A549 (cell line): ENCODE results near the gene LNX2. TPM values are rescaled to one million over a fixed set of nuclear protein-coding genes. Genes with fewer than 3 reads are reported as not detected.

ENCODE experiments used
- ATAC-seq, 2 experiments: fragments of 200-7000 bp in 1 of 2; fragments of >200 bp in 1 of 2; cut with Nextera tagmentation in 1 of 2; cut with Tn5 transposase in 1 of 2; 3 replicates each; pipeline versions ENCODE4 v1.8.0 to v1.9.1; 2018 to 2020; ENCODE audit warnings: mild to moderate bottlenecking in 1 of 2, moderate library complexity in 1 of 2
- CTCF ChIA-PET: fragments of 300-600 bp; sonication (Branson Sonifier 250); formaldehyde crosslinking; extraction: SDS; loops from one replicate; lab custom pipeline; 2021; ENCODE audit warnings: antibody characterized with exemption, inconsistent platforms; lab: Yijun Ruan, JAX
- POLR2A ChIA-PET: fragments of 350-600 bp; formaldehyde crosslinking; extraction: SDS; loops from one replicate; lab custom pipeline; 2021; ENCODE audit warnings: antibody characterized with exemption, inconsistent platforms; lab: Yijun Ruan, JAX
- DNase-seq, 2 experiments: peaks; one replicate each; pipeline versions ENCODE4 v3.0.0 to v3.0.0-alpha.2; 2011 to 2016; ENCODE audit warnings: low read depth in 1 of 2, low spot score in 1 of 2
- FAIRE-seq: peaks from 2 replicates; lab custom pipeline; 2011; peaks lifted over from hg19 to GRCh38; lab: Jason Lieb, UNC
- H3K27ac ChIP-seq, 2 experiments: fragments of >200 bp; sonication (Bioruptor Twin); formaldehyde crosslinking; 3 replicates each; pipeline ENCODE4 v1.5.1; 2016 to 2017
- H3K4me1 ChIP-seq: fragments of >200 bp; sonication (Bioruptor Twin); formaldehyde crosslinking; 3 replicates; pipeline ENCODE4 v1.6.1; 2016
- H3K4me2 ChIP-seq: fragments of >200 bp; sonication (Bioruptor Twin); formaldehyde crosslinking; 3 replicates; pipeline ENCODE4 v1.6.1; 2016
- H3K4me3 ChIP-seq: fragments of >200 bp; sonication (Bioruptor Twin); formaldehyde crosslinking; 3 replicates; pipeline ENCODE4 v1.5.1; 2016
- H3K9me3 ChIP-seq: fragments of >200 bp; sonication (Bioruptor Twin); formaldehyde crosslinking; 3 replicates; pipeline ENCODE4 v1.6.1; 2016
- CBX8 ChIP-seq: fragments of 200-600 bp; sonication (generic); IDR thresholded peaks from 2 replicates; pipeline ENCODE4 v1.6.1; 2016
- CEBPB ChIP-seq, 2 experiments: fragments of >200 bp in 1 of 2; sonication (Bioruptor Twin) in 1 of 2; formaldehyde crosslinking in 1 of 2; IDR thresholded peaks; 2 replicates each; pipeline ENCODE4 v1.6.1; 2012 to 2016
- CHD4 ChIP-seq: fragments of 200-600 bp; sonication (generic); IDR thresholded peaks from 2 replicates; pipeline ENCODE4 v1.6.1; 2016; ENCODE audit warnings: antibody characterized with exemption, mild to moderate bottlenecking, borderline replicate concordance
- E2F6 ChIP-seq: IDR thresholded peaks from 2 replicates; pipeline ENCODE4 v1.6.1; 2012; ENCODE audit warnings: low read depth, borderline replicate concordance
- EHMT2 ChIP-seq: fragments of 200-600 bp; sonication (generic); IDR thresholded peaks from 2 replicates; pipeline ENCODE4 v1.6.1; 2016; ENCODE audit warnings: antibody characterized with exemption, low read depth, mild to moderate bottlenecking, moderate library complexity
- EP300 ChIP-seq, 2 experiments: fragments of >200 bp; sonication (Bioruptor Twin); formaldehyde crosslinking; IDR thresholded peaks; 2 replicates in 1 of 2; 3 replicates in 1 of 2; pipeline ENCODE4 v1.6.1; 2016 to 2017
- ESRRA ChIP-seq: fragments of 150-350 bp; IDR thresholded peaks from 2 replicates; pipeline ENCODE4 v1.6.1; 2014; ENCODE audit warnings: mild to moderate bottlenecking, low read length, borderline replicate concordance
- FOXS1 ChIP-seq: fragments of 250-450 bp; sonication (Bioruptor Pico); IDR thresholded peaks from 2 replicates; pipeline ENCODE4 v1.5.0; 2020; ENCODE audit warnings: mild to moderate bottlenecking, moderate library complexity
- GATA3 ChIP-seq: IDR thresholded peaks from 2 replicates; pipeline ENCODE4 v1.6.1; 2012; ENCODE audit warnings: borderline replicate concordance
- HOXB13 ChIP-seq: fragments of 250-450 bp; sonication (Bioruptor Pico); IDR thresholded peaks from 2 replicates; pipeline ENCODE4 v1.5.0; 2020; ENCODE audit warnings: low read depth, mild to moderate bottlenecking, moderate library complexity
- HOXB5 ChIP-seq: fragments of 250-450 bp; sonication (Bioruptor Pico); IDR thresholded peaks from 2 replicates; pipeline ENCODE4 v1.5.0; 2020; ENCODE audit warnings: mild to moderate bottlenecking, moderate library complexity
- JUN ChIP-seq, 2 experiments: fragments of >200 bp; sonication (Bioruptor Twin); formaldehyde crosslinking; IDR thresholded peaks; 2 replicates in 1 of 2; 3 replicates in 1 of 2; pipeline ENCODE4 v1.6.1; 2016 to 2017
- JUNB ChIP-seq: fragments of >200 bp; sonication (Bioruptor Twin); formaldehyde crosslinking; IDR thresholded peaks from 2 replicates; pipeline ENCODE4 v1.6.1; 2016
- MAFK ChIP-seq: fragments of 450-650 bp; IDR thresholded peaks from 2 replicates; pipeline ENCODE4 v1.6.1; 2014; ENCODE audit not compliant: partially characterized antibody
- MAZ ChIP-seq: fragments of 150-350 bp; IDR thresholded peaks from 2 replicates; pipeline ENCODE4 v1.6.1; 2014; ENCODE audit warnings: antibody characterized with exemption, low read depth, low read length, borderline replicate concordance
- MYC ChIP-seq: IDR thresholded peaks from 2 replicates; pipeline ENCODE4 v1.6.1; 2012; ENCODE audit warnings: mild to moderate bottlenecking, inconsistent platforms, low read length, improper control_type of control experiment, borderline replicate concordance
- NPAS2 ChIP-seq: fragments of 250-450 bp; sonication (Bioruptor Pico); IDR thresholded peaks from 2 replicates; pipeline ENCODE4 v1.8.0; 2022; ENCODE audit warnings: mild to moderate bottlenecking, moderate library complexity, borderline replicate concordance
- NR3C1 ChIP-seq: fragments of >200 bp; sonication (Bioruptor Twin); formaldehyde crosslinking; IDR thresholded peaks from 3 replicates; pipeline ENCODE4 v1.6.1; 2017
- PHF8 ChIP-seq: fragments of 200-600 bp; sonication (generic); IDR thresholded peaks from 2 replicates; pipeline ENCODE4 v1.6.1; 2016; ENCODE audit warnings: low read depth, mild to moderate bottlenecking, antibody characterized with exemption, moderate library complexity, borderline replicate concordance
- POLR2AphosphoS2 ChIP-seq: conservative IDR thresholded peaks from 2 replicates; pipeline ENCODE4 v1.6.1; 2012; ENCODE audit warnings: low read length, improper control_type of control experiment, inconsistent platforms
- RAD21 ChIP-seq, 2 experiments: fragments of >200 bp in 1 of 2; sonication (Bioruptor Twin) in 1 of 2; formaldehyde crosslinking in 1 of 2; IDR thresholded peaks in 1 of 2; conservative IDR thresholded peaks in 1 of 2; 2 replicates in 1 of 2; 3 replicates in 1 of 2; pipeline ENCODE4 v1.6.1; 2012 to 2018; ENCODE audit warnings: inconsistent platforms in 1 of 2
- REST ChIP-seq: fragments of 200-600 bp; sonication (generic); IDR thresholded peaks from 2 replicates; pipeline ENCODE4 v1.6.1; 2016; ENCODE audit warnings: antibody characterized with exemption, mild to moderate bottlenecking, moderate library complexity
- RFX5 ChIP-seq: fragments of 450-650 bp; IDR thresholded peaks from 2 replicates; pipeline ENCODE4 v1.7.1; 2014; ENCODE audit warnings: antibody characterized with exemption, mild to moderate bottlenecking, moderate library complexity
- RNF2 ChIP-seq: fragments of 200-600 bp; sonication (generic); IDR thresholded peaks from 2 replicates; pipeline ENCODE4 v1.6.1; 2016; ENCODE audit warnings: low read depth, mild to moderate bottlenecking, antibody characterized with exemption, moderate library complexity, borderline replicate concordance
- SREBF2 ChIP-seq: fragments of 450-650 bp; IDR thresholded peaks from 2 replicates; pipeline ENCODE4 v1.6.1; 2014; ENCODE audit warnings: mild to moderate bottlenecking, moderate library complexity
- TFCP2L1 ChIP-seq: fragments of 250-450 bp; sonication (Bioruptor Pico); IDR thresholded peaks from 2 replicates; pipeline ENCODE4 v1.5.0; 2021; ENCODE audit warnings: mild to moderate bottlenecking
- ZC3H11A ChIP-seq: fragments of 450-650 bp; IDR thresholded peaks from 2 replicates; pipeline ENCODE4 v1.6.1; 2014; ENCODE audit warnings: antibody characterized with exemption, mild to moderate bottlenecking
- ZSCAN20 ChIP-seq: fragments of 250-450 bp; sonication (Bioruptor Pico); IDR thresholded peaks from 2 replicates; pipeline ENCODE4 v1.8.0; 2022; ENCODE audit warnings: mild to moderate bottlenecking, moderate library complexity
- WGBS: methylation state at CpG from one replicate; pipeline ENCODE4 v1.1.6; 2017; ENCODE audit errors: missing lambda C conversion rate; 5-methylcytosine and 5-hydroxymethylcytosine counted together
- polyA plus RNA-seq, 4 experiments: library from polyadenylated mRNA; depleted of rRNA in 3 of 4; stranded (reverse); fragments of >200 nt; fragmentation: RNase III in 1 of 4; extraction: RNeasy Plus Mini Kit Qiagen cat#74134 plus additional on column Dnase treatment in 1 of 4; gene quantifications; 2 replicates in 3 of 4; 3 replicates in 1 of 4; pipeline ENCODE4 v1.2.3, GENCODE V29; 2011 to 2017

Gene LNX2
- polyA plus RNA-seq, 2 of the 4 experiments (the other 2 are of a cell fraction): 3.3 to 6.3 TPM

GRCh38 chr13:27643334-27644132, 23.2 kb upstream of the LNX2 start:
- Histone ChIP-seq H3K4me3 (no peak overlapping the region), H3K9me3 (0 out of 3 replicates have a peak, but pooled peaks cover 3% of the 10 kb centered on the region), H3K4me1 (no peaks in the 10 kb centered on the region), H3K4me2 (no peak overlapping the region), H3K27ac (no peak overlapping the region)
- ATAC-seq (no peak), FAIRE-seq (no peak), DNase-seq (no peak)
- TF ChIP-seq E2F6: no peak
- no peak for TF ChIP-seq PHF8
- no peak for TF ChIP-seq MYC
- no peak for TF ChIP-seq RFX5
- no peak for TF ChIP-seq GATA3
- no peak for TF ChIP-seq HOXB5 (CRISPR knock-in tag)
- TF ChIP-seq EHMT2: no peak
- no peak for TF ChIP-seq EP300 (IDR thresholded peaks at IDR 0.05)
- no peak for TF ChIP-seq CBX8
- TF ChIP-seq JUN (IDR thresholded peaks at IDR 0.05): no peak
- no peak for TF ChIP-seq MAFK
- TF ChIP-seq ESRRA: no peak
- no peak for TF ChIP-seq MAZ
- TF ChIP-seq RNF2: no peak
- TF ChIP-seq NPAS2 (CRISPR knock-in tag): no peak
- TF ChIP-seq ZSCAN20 (CRISPR knock-in tag): no peak
- TF ChIP-seq HOXB13 (CRISPR knock-in tag): no peak
- WGBS: 90% methylated on average over 5 of the region's 5 CpGs
- ChIA-PET CTCF (interaction anchor here (0.9 kb wide), 1 partner anchor 34 kb away, joined by 3 read pairs; no protein-coding TSS in a partner anchor), POLR2A (no interaction called here)

DNA sequence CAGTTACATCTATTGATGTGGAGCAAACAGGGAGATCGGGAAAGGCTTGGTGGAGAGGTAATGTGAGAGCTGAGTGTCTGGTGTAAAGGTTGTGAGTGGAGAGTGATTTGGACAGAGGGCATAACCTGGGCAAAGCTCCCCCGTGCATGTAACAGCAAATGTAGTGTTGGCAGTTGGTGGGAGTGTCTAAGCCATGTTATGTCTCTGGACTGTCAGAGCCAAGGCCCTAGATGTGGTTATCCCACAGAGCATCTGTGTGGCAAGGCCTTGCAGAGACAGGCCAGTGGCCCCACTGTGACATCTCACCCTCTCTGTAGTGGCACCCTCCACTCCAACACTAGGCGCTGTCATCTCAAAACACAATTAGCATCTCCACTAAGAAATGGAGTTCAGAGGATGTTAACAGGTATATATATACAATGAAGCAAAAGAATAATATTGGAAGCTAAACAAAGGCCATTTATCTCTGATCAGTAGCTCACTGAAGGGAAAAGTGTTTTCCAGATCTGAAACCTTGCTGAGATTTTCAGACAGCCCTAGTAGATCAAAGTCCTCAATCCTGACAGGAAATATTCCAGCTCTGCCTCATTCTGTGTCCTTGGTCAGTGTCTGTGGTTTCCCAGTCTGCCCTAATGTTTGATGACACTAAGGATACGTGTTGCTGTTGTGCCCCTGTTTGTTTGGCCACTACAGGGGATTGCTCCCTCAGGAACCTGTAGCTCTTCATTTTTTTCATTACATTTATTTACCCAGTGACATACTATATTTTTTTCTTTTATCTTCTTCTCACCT, 21.6 kb upstream of the LNX2 start:
- H3K9me3 ChIP-seq: no peaks in the 10 kb centered on the region
- no peaks in the 10 kb centered on the region for H3K4me1 ChIP-seq
- ChIA-PET POLR2A (no interaction called here), CTCF (interaction anchor here (0.6 to 1.5 kb wide), 3 partner anchors 11 to 695 kb away, joined by 3 to 4 read pairs (median 3); no protein-coding TSS in a partner anchor)
- TF ChIP-seq RAD21 (conservative IDR thresholded peaks at IDR 0.05 in 1 of 2, IDR thresholded peaks at IDR 0.05 in 1 of 2): no peak
- no peak for TF ChIP-seq ZC3H11A
- TF ChIP-seq CHD4: no peak
- TF ChIP-seq POLR2AphosphoS2: no peak
- TF ChIP-seq ESRRA: no peak
- no peak for TF ChIP-seq TFCP2L1
- TF ChIP-seq ZSCAN20 (CRISPR knock-in tag): no peak
- TF ChIP-seq REST: no peak
- TF ChIP-seq JUN (IDR thresholded peaks at IDR 0.05): no peak
- TF ChIP-seq CEBPB (IDR thresholded peaks at IDR 0.05): no peak
- no peak for TF ChIP-seq NR3C1
- TF ChIP-seq CBX8: no peak
- TF ChIP-seq SREBF2: no peak
- TF ChIP-seq FOXS1: no peak
- TF ChIP-seq MYC: no peak
- no peak for TF ChIP-seq EP300 (IDR thresholded peaks at IDR 0.05)
- no peak for TF ChIP-seq NPAS2 (CRISPR knock-in tag)
- TF ChIP-seq JUNB: no peak
- no peak for TF ChIP-seq RNF2
- no peak overlapping the region for H3K27ac ChIP-seq
- 78% methylated on average over 4 of the region's 4 CpGs for WGBS
- H3K4me2 ChIP-seq: no peak overlapping the region
- no peak for DNase-seq
- no peak for ATAC-seq
- no peak for FAIRE-seq
- no peak overlapping the region for H3K4me3 ChIP-seq
